ENCODE results near the gene KAZN. TPM values are rescaled to one million over a fixed set of nuclear protein-coding genes. Genes with fewer than 3 reads are reported as not detected.

Gene KAZN
- total RNA-seq, 1 donor from 2014 or later: 2.8 TPM

- no peaks in the 10 kb centered on the region for H3K36me3 ChIP-seq (ENCODE audit: control insufficient read depth, insufficient read depth, low read length)
- TF ChIP-seq CTCF (IDR thresholded peaks at IDR 0.05; ENCODE audit: insufficient read depth, low read length, poor library complexity, severe bottlenecking): no peak
- H3K4me3 ChIP-seq (ENCODE audit: low read depth, low read length): no peak overlapping the region
- no peaks in the 10 kb centered on the region for H3K27me3 ChIP-seq (ENCODE audit: control insufficient read depth, insufficient read depth, low read length)
- no peak for DNase-seq (ENCODE audit: low read depth)
These were observed 126.8 kb downstream of the KAZN start for GRCh38 chr1:14725238-14725637.

- Histone ChIP-seq H3K27me3 (ENCODE audit: control insufficient read depth, insufficient read depth, low read length) (no peaks in the 10 kb centered on the region), H3K4me3 (ENCODE audit: low read depth, low read length) (no peak overlapping the region), H3K36me3 (ENCODE audit: control insufficient read depth, insufficient read depth, low read length) (no peaks in the 10 kb centered on the region)
- DNase-seq (ENCODE audit: low read depth): no peak
- TF ChIP-seq CTCF (IDR thresholded peaks at IDR 0.05; ENCODE audit: insufficient read depth, low read length, poor library complexity, severe bottlenecking): no peak
These were observed 127.2 kb downstream of the KAZN start for GRCh38 chr1:14725695-14726094.

GRCh38 chr1:14726606-14727005 is 128.1 kb downstream of the KAZN start:
- Histone ChIP-seq H3K36me3 (ENCODE audit: control insufficient read depth, insufficient read depth, low read length) (no peaks in the 10 kb centered on the region), H3K4me3 (ENCODE audit: low read depth, low read length) (no peak overlapping the region), H3K27me3 (ENCODE audit: control insufficient read depth, insufficient read depth, low read length) (no peaks in the 10 kb centered on the region)
- TF ChIP-seq CTCF (IDR thresholded peaks at IDR 0.05; ENCODE audit: insufficient read depth, low read length, poor library complexity, severe bottlenecking): no peak
- DNase-seq (ENCODE audit: low read depth): no peak

GRCh38 chr1:14728516-14728915 is 130.0 kb downstream of the KAZN start:
- no peaks in the 10 kb centered on the region for H3K36me3 ChIP-seq (ENCODE audit: control insufficient read depth, insufficient read depth, low read length)
- no peaks in the 10 kb centered on the region for H3K27me3 ChIP-seq (ENCODE audit: control insufficient read depth, insufficient read depth, low read length)
- no peak for TF ChIP-seq CTCF (IDR thresholded peaks at IDR 0.05; ENCODE audit: insufficient read depth, low read length, poor library complexity, severe bottlenecking)
- no peak overlapping the region for H3K4me3 ChIP-seq (ENCODE audit: low read depth, low read length)
- no peak for DNase-seq (ENCODE audit: low read depth)

GRCh38 chr1:14732728-14733047 is 134.2 kb downstream of the KAZN start:
- Histone ChIP-seq H3K36me3 (ENCODE audit: control insufficient read depth, insufficient read depth, low read length) (no peaks in the 10 kb centered on the region), H3K27me3 (ENCODE audit: control insufficient read depth, insufficient read depth, low read length) (no peaks in the 10 kb centered on the region), H3K4me3 (ENCODE audit: low read depth, low read length) (no peak overlapping the region)
- no peak for DNase-seq (ENCODE audit: low read depth)
- TF ChIP-seq CTCF (IDR thresholded peaks at IDR 0.05; ENCODE audit: insufficient read depth, low read length, poor library complexity, severe bottlenecking): no peak

- Histone ChIP-seq H3K27me3 (ENCODE audit: control insufficient read depth, insufficient read depth, low read length) (no peaks in the 10 kb centered on the region), H3K36me3 (ENCODE audit: control insufficient read depth, insufficient read depth, low read length) (no peaks in the 10 kb centered on the region), H3K4me3 (ENCODE audit: low read depth, low read length) (no peak overlapping the region)
- no peak for TF ChIP-seq CTCF (IDR thresholded peaks at IDR 0.05; ENCODE audit: insufficient read depth, low read length, poor library complexity, severe bottlenecking)
- DNase-seq (ENCODE audit: low read depth): no peak
These were observed 134.7 kb downstream of the KAZN start for GRCh38 chr1:14733048-14733778.

All from kidney epithelial cell (primary cell).